GM19397 (cell line): ENCODE results near the gene BMP2.

Experiments used
- ATAC-seq: cut with Tn5 transposase; IDR thresholded peaks from one replicate; pipeline ENCODE4 v1.9.1; 2021; ENCODE audit warnings: mild to moderate bottlenecking, moderate library complexity; ENCODE audit not compliant: unreplicated experiment

Gene BMP2

DNA sequence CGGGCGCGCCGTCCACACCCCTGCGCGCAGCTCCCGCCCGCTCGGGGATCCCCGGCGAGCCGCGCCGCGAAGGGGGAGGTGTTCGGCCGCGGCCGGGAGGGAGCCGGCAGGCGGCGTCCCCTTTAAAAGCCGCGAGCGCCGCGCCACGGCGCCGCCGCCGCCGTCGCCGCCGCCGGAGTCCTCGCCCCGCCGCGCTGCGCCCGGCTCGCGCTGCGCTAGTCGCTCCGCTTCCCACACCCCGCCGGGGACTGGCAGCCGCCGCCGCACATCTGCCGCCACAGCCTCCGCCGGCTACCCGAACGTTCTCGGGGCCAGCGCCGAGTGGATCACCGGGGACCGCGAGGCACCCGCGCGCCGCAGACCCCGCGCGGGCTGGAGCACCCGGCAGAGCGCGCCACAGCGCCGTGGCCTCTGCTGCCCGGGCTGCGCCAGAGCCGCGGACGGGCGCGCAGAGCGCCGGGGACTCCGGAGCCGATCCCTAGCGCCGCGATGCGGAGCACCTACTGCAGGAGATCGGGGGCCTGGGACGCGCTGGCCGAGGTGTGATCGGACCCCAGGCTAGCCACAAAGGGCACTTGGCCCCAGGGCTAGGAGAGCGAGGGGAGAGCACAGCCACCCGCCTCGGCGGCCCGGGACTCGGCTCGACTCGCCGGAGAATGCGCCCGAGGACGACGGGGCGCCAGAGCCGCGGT, at the start of gene BMP2:
BMP2 (plus strand) TSS at position 151 of the 692 bp plus-strand sequence. CDS start 2,441 bp downstream, outside the sequence.
- peak; percentile 65 for ATAC-seq

DNA sequence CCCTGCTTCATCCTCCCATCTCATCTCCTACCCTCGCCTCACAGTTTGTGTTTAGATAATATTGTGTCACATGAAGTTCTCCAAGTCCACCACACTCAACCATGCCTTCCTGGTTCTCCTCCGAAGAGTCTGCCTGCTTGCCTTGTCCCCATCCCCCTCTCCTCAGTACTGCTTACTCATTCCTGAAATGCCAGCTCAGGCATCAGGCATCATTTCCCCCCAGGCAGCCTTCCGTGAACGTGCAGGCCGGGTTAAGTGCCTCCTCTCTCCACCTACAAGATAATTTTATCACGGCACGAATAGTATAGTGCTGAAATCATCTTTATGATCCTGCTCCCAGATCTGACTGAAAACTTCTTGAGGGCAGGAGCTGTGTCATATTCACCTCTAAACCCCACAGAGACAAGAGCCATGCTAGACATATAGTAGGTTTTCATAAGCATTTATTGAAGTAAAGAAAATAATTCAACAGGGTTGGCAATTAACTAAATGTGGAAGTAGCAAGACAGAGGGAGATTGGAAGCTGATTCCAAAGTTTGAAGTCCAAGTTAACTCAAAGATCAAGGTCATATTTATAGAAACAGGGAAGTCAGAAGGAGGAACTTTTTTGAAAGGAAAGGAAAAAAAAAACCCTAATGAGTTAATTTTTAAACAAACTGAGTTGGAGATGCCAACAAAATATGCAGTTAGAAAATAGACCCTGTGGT, 48.7 kb upstream of the BMP2 start:
- ATAC-seq, result no peak

DNA sequence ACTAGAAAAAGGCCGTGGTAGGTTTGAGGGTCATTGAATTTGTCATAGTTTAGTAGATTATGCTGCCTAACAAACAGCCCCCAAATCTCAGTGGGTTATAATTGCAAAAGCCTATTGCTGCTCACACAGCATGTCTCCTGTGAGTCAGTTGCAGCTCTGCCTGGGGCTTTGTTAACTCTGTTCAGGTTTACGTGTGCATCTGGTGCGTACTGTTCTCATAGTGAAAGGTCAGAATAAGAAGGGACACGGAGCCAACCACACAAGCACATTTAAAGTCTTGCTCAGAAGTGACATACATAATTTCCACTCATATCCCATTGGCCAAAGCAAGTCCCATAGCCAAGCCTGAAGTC, 48.1 kb upstream of the BMP2 start:
- no peak for ATAC-seq

DNA sequence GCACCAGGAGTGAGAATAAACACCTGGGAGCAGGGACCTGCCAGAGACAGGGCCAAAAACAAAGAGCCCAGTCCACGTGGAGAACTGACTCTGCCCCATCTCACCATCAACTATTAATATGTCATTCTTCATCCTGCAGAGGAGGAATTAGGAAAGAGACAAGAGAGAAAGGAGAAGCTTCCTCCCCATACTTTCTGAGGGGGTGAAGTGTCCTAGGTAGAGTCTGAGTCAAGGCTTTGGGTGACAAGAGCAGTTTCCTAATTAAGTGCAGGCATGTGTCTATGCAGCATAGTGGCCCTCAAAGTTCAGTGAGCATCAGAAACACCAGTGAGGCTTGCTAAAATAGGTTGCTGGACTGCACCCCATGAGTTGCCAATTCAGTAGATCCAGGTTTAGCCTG, 40.7 kb upstream of the BMP2 start:
- ATAC-seq, result no peak

DNA sequence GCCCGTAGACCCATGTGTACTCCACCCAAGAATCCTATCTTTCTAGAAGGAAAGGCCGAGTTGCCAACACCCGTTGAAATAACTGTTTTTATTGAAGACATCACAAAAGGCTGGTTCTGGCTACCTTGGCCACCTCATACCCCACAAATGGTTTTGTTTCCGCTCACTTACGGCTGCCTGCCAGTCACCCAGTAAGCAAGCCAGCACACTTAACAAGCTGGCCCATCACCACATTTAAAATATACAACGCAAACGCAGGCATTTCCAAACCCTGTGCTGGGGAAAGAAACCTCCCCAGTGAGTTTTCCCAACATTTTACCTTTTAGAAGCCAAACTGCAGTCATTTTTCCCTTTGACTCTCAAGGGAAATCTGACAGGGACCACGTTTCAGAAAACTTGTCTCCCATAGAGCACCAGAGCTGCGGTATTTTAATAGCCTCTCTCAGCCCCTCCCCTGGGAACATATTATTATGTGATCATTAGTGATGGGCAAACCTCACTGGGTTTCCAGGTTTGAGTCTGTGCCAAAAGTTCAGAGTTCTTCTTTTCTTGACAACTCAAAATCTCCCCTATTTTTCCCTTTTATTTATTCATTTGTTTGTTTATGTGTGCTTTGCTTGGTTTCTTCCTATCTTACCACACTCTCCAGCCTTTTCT, 36.7 kb upstream of the BMP2 start:
- no peak for ATAC-seq

DNA sequence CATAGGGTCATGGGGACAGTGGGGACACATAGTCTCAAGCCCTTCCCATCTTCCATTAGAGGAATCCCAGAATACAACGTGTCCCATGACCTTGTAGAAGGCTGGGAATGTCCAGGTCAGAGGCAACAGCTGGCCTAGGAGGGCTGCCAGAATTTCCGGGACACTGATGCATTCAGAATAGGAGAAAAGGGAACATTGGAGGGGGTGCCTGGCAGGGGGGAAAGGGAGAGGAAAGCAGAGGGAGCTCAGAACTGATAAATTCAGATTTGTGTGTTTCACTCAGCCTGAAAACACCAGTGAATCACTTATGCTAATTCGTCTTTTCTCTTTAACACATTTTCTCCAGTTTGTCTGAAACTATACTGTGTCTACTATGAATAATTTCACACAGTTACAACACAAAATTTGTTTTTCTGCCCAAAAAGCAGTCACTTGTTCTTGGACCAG, 35.5 kb upstream of the BMP2 start:
- no peak for ATAC-seq

DNA sequence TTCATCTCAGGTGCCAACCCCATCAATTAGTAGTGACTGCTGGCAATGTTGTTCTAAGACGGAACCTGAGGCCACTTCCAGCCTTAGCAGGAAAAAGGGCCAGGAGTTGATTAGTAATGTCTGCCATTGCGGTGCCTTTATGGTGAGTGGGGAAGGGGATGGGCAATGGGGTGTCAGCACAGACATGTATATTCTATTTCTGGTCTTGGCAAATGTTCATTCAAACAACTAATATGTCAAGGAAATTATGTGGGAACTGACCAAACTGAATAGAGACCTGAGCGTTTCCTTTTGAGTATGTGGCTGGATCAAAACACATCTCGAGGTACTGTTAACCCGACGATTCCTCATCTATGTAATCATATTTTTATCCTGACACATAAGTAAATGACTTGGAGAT, 34.6 kb upstream of the BMP2 start:
- no peak for ATAC-seq

DNA sequence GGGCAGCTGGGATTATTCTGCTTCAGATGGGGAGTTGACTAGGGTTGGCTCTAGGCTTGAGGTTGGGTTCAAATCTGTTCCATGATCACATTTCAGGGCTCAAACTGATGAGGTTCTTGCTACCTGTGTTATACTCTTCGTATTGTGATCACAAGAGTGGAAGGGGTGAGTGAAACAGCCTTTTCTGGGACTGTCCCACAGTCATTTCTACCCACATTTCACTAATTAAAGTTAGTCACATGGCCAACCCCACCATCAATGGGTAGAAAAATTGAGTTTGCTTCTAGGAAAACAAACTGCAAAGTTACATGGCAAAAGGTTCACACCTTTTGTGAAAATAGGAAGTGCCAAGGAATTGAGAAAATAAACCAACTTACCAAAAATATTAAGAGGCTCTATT, 33.5 kb upstream of the BMP2 start:
- no peak for ATAC-seq

DNA sequence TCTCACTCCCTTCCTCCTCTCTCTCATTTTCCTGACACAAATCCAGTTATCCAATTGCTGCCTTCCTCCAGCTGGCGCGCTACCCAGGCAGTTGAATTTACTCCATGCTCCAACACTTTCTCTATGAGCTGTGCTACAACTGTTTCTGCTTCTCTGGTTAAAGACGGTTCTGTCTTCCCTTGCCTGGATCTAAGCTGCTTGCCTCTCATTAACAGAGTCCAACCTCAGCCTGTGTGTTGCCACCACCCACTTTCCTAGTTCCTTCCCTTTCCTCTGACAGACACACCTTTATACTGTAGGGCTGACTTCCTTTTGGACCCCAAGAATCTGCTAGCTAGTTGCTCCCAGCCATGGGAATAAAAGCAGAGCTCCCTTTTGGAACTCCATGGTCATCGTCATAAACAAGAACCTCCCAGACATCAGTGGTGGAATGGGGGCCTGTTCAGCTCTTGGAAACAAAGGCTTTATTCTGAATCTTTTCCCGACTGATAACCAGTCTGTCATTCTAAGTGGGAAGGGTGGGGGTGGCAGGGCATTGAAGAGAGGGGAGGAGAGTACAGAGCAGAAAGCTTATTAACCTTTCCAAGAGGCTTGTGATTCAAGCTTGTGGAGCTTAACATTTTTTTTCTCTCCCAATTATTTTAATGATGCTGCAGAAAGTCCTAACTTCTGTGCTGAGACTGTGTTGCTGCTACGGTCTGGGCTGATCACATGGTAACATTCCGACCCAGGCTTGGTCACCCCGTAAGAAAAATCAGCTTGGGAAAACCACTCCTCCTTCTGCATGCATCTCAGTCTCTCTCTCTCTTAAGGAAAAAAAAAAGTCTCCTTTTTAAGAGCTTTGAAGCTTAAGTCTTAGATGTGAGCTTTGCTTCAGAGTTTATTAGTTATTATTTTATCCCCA, 31.3 kb upstream of the BMP2 start:
- no peak for ATAC-seq

DNA sequence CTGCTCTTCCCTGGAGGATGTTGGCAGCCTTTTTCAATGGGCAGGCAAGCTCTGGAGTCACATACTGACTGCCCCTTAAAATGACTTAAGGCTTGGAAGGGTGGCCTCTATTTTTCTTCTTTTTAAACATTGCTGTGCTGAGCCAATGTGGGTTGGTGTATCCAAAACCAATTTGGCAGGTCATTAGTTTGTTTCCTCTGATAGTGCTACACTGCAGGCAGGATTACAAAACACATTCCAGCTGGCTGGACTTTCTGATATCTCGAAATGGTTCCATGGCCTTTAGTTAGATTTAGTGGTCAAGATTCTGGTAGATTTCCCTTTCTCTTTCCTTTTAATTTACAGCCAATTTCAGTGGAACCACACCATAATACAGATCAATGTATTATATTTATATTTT, 28.1 kb upstream of the BMP2 start:
- ATAC-seq, result no peak

DNA sequence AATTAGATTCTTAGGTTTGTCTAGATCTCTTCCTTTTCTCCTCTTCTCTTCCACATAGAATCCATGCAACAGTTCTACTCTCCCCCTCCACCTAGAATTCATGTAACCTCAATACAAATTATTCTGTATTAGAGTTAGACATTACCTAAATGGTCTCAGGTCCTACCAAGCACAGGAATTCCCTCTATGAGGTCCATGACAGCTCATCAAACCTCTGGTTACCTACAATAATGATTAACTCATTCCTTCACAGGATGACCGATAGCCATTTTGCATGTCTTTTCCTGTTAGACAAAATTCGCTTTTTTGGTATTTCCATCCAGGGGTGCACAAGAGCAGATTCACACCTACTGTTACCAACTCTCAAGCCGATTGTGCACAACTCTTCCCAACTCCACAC, 27.4 kb upstream of the BMP2 start:
- no peak for ATAC-seq

DNA sequence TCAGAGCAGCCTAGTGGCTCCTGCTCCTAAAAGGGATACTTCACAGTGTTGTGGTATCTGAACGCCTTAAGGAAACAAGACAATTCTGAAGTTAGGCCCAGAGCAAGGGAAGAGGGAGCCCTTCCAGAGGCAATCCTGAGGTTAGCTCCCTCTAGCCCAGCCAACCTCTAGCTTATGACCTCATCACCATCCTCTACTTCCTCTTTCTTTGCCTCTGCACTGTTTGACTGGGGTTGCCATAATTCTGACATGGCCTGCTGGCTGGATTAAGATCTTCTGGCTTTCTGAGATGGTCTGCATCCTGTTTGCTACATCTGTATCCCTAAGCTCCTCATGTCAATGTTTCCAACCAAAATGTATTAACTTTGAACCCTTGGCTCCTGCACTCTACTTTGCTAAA, 23.3 kb upstream of the BMP2 start:
- ATAC-seq, result no peak

DNA sequence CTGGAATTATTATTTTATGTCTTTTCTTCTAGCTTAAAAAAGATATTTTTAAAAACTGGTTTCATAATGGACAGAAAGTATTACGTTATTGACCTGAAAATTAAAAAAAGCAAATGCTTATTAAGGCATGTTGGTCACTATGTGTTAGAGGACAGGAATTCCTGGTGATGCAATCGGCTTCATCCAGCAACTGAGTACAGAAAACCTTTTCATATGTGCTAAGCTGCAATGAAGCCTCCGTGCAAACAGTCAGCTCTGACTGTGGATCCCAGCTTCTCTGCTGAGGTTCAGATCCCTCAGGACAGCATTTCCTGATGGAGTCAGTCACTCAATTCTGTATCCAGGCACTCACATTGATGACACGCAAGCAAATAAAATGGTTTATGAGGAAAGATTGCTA, 22.7 kb upstream of the BMP2 start:
- no peak for ATAC-seq

DNA sequence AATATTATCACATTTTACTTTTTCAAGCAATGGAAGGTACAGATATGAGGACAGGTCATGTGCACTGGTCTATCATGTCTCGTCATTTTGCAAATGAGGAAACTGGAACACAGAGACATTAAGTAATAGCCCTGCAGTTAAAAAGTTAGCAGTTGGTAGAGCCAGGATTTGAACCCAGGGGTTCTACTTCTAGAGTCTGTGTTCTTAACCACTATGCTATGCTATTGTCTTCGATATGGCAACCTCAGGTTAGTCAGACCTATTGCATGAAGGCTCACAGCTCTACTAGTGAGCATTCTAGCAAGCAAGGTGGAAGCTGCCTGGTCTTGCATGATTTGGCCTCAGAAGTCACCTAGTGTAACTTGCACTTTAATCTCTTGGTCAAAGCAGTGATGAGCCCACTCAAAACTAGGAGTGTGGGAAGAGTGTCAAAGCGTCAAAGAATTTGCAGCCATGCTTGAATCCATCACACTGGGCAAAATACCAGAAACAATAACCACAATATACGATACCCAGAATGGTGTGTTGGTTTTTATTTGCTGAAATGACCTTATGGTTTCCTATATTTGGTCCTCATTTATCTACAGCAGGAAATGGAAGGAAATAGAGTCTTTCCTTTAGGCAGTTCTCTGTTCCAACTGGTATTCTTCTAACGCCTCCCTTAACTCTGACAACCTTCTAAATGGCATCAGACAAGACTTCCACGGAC, 20.4 kb upstream of the BMP2 start:
- ATAC-seq, result no peak

DNA sequence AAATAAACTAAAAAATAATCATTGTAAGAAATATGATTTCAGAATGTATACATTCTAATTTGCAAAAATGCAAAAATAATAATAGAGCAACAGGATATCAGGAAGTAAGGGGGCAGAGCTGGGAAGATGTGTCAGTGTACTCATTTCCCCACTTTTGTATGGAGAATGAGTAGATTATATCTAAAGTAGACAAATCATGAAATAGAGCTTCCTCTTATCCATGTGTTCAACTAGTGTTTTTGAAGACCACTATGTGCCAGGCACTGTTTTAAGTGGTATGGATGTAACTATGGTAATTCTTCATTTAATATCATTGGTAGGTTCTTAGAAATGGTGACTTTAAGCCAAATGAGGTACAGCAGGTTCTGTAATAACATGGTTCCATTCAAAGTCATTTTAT, 17.0 kb upstream of the BMP2 start:
- no peak for ATAC-seq

DNA sequence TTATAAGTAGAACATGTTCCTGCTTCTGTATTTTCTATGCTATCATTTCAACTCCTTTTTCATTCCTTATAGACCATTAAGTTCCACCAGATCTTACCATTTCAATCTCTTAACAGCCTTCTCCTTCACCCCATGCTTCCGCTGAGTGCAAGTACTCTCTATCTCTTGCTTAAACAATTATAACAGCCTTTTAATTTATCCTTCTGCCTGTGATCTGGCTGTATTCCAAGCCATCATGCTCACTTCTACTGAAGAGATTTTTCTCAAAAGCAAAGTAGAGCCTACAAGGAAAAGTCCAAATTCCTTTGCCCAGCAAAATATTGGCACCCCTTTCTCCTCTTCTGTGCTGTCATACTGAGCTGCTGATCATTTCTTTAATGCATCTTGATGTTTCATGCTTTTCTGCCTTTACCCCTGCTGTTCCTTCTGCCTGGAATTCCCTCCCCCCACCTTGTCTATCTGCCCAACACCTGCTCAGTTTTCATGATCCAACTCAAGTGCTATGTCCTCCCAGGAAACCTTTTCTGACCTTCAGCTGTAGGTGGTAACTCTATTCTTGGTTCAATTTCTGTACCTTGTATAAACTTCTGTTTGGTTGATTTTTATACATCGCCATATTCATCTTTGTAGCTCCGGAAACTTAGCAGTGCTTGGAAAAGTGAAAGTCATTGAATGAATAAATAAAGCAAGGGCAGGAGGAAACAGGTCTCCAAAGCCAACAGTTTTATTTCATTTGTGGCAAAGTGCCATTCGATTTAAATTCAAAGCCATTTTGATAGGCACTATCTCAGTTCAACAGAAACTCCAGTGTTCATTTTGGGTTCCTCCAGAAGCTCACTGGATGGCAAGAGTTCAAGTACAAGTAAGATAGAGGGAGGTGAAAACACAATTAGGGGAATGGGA, 10.5 kb upstream of the BMP2 start:
- no peak for ATAC-seq

DNA sequence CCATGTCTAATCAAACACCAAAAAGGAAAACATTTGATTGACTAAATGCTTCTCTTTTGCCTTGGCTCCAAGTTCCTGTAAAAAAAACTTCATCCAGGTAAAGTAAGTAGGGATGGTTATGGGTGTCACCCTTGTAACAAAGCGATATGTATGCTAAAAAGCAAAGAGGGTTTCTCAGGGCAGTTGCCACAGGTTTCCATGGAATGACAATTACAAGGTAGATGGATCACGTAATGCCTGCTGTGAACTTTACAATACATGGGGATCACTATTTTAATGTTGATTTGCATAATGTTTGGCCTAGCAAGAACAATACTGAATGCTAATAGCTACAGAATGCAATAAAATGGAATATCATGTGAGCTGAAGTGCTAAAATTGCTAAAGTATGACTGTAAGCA, 2.9 kb upstream of the BMP2 start:
- ATAC-seq, result no peak

DNA sequence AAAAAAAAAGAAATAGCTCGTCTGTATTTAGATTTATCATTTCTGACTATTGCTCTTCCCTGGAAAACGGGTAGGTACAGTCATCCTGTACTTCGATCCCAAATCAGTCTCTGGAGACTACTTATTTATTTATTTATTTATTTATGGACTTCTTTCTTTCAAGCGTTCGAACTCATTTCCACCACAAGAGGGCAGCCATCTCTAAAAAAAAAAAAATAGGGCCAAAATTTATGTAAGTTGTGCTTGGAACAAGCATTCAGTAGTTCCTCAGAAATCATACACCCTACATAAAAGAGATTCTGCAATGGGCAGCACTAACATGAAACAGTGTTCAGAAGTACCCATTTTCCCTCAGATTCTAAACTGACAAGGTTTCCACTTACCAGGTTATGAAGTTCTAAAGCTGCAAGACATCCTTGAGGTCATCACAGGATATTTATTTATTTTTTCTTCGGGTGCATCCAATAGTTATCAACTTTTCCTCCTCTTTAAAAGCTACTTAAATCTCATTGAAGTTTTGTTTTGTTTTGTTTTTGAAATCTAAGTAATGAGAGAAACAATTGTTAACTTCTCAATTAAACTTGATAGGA, 1.9 kb upstream of the BMP2 start:
- no peak for ATAC-seq

DNA sequence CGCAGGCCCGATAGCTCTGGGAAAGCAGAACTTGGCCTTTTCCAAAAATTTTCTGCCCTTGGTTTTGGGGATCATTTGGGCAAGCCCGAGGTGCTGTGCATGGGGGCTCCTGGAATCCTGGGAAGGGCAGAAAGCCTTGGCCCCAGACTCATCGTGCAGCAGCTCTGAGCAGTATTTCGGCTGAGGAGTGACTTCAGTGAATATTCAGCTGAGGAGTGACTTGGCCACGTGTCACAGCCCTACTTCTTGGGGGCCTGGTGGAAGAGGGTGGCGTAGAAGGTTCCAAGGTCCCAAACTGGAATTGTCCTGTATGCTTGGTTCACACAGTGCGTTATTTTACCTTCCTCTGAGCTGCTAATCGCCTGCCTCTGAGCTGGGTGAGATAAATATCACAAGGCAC, 1.1 kb upstream of the BMP2 start:
- ATAC-seq, result no peak
